ENCODE measurements around the gene APP.

APP gene

GRCh38 chr21:26177187-26177586 is 6.6 kb upstream of the APP start:
- no peak overlapping the region for H3K4me3 ChIP-seq (ENCODE audit: low read depth, low read length)
- TF ChIP-seq CTCF (IDR thresholded peaks at IDR 0.05; ENCODE audit: control insufficient read depth, extremely low read depth, insufficient read depth) = no peak
- DNase-seq (ENCODE audit: low read depth) = no peak

- H3K4me3 ChIP-seq (ENCODE audit: low read depth, low read length) = peak overlapping the region; percentile 81
- no peak for DNase-seq (ENCODE audit: low read depth)
- no peak for TF ChIP-seq CTCF (IDR thresholded peaks at IDR 0.05; ENCODE audit: control insufficient read depth, extremely low read depth, insufficient read depth)
These were observed 909 bp upstream of the APP start for GRCh38 chr21:26171258-26172100.

GRCh38 chr21:26169611-26170470 is 729 bp downstream of the APP start:
- H3K4me3 ChIP-seq (ENCODE audit: low read depth, low read length) = peak overlapping the region; percentile 81
- no peak for TF ChIP-seq CTCF (IDR thresholded peaks at IDR 0.05; ENCODE audit: control insufficient read depth, extremely low read depth, insufficient read depth)
- DNase-seq (ENCODE audit: low read depth) = no peak

GRCh38 chr21:26169061-26169610 is 1.4 kb downstream of the APP start:
- H3K4me3 ChIP-seq (ENCODE audit: low read depth, low read length) = peak overlapping the region; percentile 81
- 0 out of 2 replicates have a peak, but pooled peaks have one; percentile 15 for TF ChIP-seq CTCF (IDR thresholded peaks at IDR 0.05; ENCODE audit: control insufficient read depth, extremely low read depth, insufficient read depth)
- no peak for DNase-seq (ENCODE audit: low read depth)

GRCh38 chr21:26168371-26168770 is 2.2 kb downstream of the APP start:
- TF ChIP-seq CTCF (IDR thresholded peaks at IDR 0.05; ENCODE audit: control insufficient read depth, extremely low read depth, insufficient read depth) = no peak
- no peak for DNase-seq (ENCODE audit: low read depth)
- peak overlapping the region; percentile 81 for H3K4me3 ChIP-seq (ENCODE audit: low read depth, low read length)

GRCh38 chr21:26167593-26167992 is 3.0 kb downstream of the APP start:
- no peak for DNase-seq (ENCODE audit: low read depth)
- no peak for TF ChIP-seq CTCF (IDR thresholded peaks at IDR 0.05; ENCODE audit: control insufficient read depth, extremely low read depth, insufficient read depth)
- H3K4me3 ChIP-seq (ENCODE audit: low read depth, low read length) = peak overlapping the region; percentile 3; the same call in 1 of the 2 replicates
